ENCODE results near the gene NDUFV3.
"Not testable (repeated sequence)": the region's sequence is repeated elsewhere in the genome, so short reads cannot be mapped to it uniquely, and the experiment has no call there.

The NDUFV3 gene

DNA sequence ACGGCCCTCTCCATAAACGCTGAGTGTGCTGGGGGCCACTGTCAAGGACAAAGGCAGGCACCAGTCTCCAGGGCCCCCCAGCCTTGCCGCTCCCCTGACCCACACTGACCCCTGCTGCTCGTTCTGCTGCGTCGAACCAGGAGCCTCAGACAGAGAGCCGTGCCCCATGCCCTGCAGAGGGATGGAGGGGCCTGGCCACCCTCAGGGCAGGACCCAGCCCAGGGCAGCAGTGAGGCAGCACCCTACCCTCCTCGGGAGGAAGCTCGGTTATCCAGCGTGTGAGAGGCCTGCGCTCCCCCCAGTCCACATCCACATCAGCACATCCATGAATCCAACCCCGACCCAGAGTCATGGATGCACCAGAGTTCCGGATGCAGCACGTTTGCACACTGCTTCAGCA is 28.8 kb upstream of the NDUFV3 start:
- H3K36me3 Mint-ChIP-seq, result peaks cover 77% of the 10 kb centered on the region
- peaks cover 23% of the 10 kb centered on the region for H3K4me1 Mint-ChIP-seq
- H3K9me3 Mint-ChIP-seq, result no peaks in the 10 kb centered on the region
- no peaks in the 10 kb centered on the region for H3K27me3 Mint-ChIP-seq
- ATAC-seq, result no peak
- H3K4me3 Mint-ChIP-seq, result no peak overlapping the region
- peak overlapping the region; percentile 2 for H3K27ac Mint-ChIP-seq

DNA sequence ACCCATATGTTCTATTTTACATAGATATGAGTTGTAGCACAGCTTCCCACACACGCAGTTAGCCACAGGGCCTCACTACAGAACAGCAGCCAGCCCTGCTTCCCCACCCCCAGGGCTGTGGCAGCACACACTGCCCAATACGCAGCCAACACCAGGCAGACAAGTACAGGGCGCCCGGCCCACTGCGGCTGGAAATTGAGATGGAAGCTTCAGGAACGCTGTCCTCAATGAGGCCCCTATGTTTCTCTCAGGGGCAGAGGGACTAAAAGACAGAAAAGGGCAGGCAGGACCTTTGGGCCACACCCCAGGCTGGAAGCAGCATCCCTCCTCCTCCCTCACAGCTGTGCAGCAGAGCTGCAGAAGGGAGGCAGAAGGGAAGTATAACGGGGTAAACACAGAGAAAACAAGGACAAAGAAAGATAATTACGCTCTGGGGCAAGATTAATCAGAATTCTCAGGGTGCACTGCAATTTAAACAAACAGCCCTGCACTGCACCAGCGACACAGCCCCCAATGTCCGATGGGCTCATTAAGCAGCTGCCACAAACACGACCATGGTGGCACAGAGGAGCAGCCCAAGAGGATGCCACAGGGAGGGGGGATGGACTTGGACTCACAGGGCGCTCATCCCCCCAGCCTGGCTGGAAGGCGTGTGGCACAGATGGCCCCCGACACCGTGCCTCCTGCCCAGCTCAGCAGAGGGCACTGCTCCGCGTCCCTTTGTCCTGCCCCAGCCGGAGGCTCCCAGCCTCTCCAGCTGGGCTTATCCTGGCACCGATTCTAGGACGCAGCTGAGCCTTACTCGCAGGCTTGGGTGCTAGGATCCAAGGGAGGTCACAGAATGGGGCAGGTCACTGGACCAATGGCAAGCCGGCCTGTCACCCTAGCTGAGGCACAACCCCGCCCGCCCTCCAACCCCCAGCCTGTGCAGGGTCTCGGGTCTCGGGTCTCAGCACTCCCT is 28.0 kb upstream of the NDUFV3 start:
- H3K27ac Mint-ChIP-seq, result peak overlapping the region; percentile 2
- no peak overlapping the region for H3K4me3 Mint-ChIP-seq
- no peak for ATAC-seq
- peaks cover 80% of the 10 kb centered on the region for H3K36me3 Mint-ChIP-seq
- H3K4me1 Mint-ChIP-seq, result peaks cover 23% of the 10 kb centered on the region
- H3K27me3 Mint-ChIP-seq, result no peaks in the 10 kb centered on the region
- H3K9me3 Mint-ChIP-seq, result no peaks in the 10 kb centered on the region

DNA sequence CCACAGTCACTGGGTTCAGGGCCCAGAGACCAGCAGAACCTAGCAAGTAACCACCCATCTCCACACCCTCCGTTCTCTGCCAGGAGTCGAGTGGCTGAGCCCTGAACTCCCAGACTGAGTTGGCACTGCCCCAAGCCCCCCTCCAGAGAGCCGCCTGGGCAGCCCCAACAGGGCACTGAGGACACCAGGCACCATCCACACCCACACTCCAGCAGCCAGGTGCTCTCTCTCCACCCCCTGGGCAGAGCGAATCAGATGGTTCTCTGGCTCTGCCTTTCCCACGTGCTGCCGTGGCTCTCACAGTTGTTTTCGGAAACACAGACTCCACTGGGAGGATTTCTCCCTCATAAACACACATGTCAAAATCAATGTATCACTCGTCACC is 27.3 kb upstream of the NDUFV3 start:
- Mint-ChIP-seq H3K27ac (no peak overlapping the region), H3K9me3 (no peaks in the 10 kb centered on the region), H3K36me3 (peaks cover 76% of the 10 kb centered on the region), H3K4me3 (no peak overlapping the region), H3K4me1 (peaks cover 23% of the 10 kb centered on the region), H3K27me3 (no peaks in the 10 kb centered on the region)
- no peak for ATAC-seq

DNA sequence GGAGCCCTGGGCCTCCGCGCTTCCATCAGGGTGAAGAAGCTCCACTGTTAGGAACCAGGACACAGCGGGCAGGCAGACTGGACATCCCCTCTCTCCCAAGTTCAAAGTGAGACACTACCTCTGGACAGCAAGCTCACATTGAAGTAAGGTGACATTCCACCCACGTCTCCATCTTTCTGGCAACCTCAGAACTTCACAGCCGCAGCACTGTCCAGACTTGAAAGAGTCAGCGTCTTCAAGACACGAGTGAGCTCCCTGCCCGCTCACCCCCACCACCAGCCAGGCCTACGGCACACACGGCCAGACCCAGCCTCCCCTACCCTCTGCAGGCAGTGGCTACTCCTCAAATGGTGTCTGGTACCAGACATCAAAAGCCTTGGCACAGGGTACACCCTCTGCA is 24.9 kb upstream of the NDUFV3 start:
- no peak for ATAC-seq
- H3K4me3 Mint-ChIP-seq, result no peak overlapping the region
- no peaks in the 10 kb centered on the region for H3K27me3 Mint-ChIP-seq
- H3K36me3 Mint-ChIP-seq, result peaks cover 64% of the 10 kb centered on the region
- H3K9me3 Mint-ChIP-seq, result no peaks in the 10 kb centered on the region
- H3K27ac Mint-ChIP-seq, result no peak overlapping the region
- H3K4me1 Mint-ChIP-seq, result peaks cover 18% of the 10 kb centered on the region

DNA sequence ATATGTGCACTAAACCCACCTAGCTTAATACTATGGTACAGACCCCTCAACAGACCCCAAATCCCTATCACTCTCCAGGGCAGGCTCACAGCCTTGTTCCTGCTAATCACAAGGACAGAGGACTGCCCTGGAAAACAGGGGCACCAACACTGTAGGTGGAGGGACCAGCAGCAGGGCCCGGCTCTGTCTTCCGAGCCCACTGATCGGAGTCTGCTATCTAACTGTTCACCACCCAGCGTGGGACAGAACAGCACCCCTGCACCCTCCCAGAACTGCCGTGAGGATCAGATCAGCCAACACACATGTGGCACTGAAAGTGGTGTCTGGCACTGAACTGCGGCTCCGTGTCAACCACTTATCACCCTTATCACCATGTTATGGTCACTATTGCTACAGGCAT is 20.0 kb upstream of the NDUFV3 start:
- no peak for ATAC-seq
- Mint-ChIP-seq H3K27me3 (no peaks in the 10 kb centered on the region), H3K9me3 (no peaks in the 10 kb centered on the region), H3K36me3 (peaks cover 45% of the 10 kb centered on the region), H3K4me3 (no peak overlapping the region), H3K27ac (no peak overlapping the region), H3K4me1 (peaks cover 5% of the 10 kb centered on the region)

DNA sequence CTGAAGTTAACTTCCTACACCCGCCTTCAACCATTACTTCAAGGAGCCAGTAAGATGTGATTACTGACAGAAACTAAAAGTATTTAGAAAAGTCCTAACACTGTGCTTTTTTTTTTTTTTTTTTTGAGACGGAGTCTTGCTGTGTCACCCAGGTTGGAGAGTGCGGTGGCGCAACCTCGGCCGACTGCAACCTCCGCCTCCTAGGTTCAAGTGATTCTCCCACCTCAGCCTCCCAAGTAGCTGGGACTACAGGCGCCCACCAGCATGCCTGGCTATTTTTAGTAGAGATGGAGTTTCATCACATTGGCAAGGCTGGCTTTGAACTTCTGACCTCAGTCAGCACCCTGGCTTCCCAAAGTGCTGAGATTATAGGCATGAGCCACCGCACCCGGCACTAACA is 17.3 kb upstream of the NDUFV3 start:
- not testable (repeated sequence) for H3K9me3 Mint-ChIP-seq, ATAC-seq, H3K27me3 Mint-ChIP-seq, H3K4me3 Mint-ChIP-seq, H3K27ac Mint-ChIP-seq
- H3K36me3 Mint-ChIP-seq, result peaks cover 25% of the 10 kb centered on the region
- peaks cover 26% of the 10 kb centered on the region for H3K4me1 Mint-ChIP-seq

DNA sequence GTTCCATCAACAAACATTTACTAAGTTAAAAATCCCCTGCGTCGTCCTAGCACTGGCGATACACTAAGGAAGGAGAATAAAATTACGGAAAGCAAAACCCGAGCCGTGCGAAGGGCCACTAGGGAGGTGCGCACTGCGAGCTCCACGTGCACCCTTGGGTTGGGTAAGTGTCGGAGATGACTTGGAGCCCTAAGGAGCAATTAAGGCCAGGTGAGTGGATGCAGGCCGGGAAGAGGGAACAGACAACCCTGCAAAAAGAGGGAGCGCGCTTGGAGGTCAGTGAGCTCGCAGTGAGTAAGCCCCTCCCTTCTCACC is 14.5 kb upstream of the NDUFV3 start:
- H3K36me3 Mint-ChIP-seq, result peaks cover 15% of the 10 kb centered on the region
- H3K27ac Mint-ChIP-seq, result peak overlapping the region; percentile 98
- peak overlapping the region; percentile 87 for H3K4me3 Mint-ChIP-seq
- H3K9me3 Mint-ChIP-seq, result no peaks in the 10 kb centered on the region
- peaks cover 28% of the 10 kb centered on the region for H3K4me1 Mint-ChIP-seq
- no peaks in the 10 kb centered on the region for H3K27me3 Mint-ChIP-seq
- peak; percentile 45 for ATAC-seq

DNA sequence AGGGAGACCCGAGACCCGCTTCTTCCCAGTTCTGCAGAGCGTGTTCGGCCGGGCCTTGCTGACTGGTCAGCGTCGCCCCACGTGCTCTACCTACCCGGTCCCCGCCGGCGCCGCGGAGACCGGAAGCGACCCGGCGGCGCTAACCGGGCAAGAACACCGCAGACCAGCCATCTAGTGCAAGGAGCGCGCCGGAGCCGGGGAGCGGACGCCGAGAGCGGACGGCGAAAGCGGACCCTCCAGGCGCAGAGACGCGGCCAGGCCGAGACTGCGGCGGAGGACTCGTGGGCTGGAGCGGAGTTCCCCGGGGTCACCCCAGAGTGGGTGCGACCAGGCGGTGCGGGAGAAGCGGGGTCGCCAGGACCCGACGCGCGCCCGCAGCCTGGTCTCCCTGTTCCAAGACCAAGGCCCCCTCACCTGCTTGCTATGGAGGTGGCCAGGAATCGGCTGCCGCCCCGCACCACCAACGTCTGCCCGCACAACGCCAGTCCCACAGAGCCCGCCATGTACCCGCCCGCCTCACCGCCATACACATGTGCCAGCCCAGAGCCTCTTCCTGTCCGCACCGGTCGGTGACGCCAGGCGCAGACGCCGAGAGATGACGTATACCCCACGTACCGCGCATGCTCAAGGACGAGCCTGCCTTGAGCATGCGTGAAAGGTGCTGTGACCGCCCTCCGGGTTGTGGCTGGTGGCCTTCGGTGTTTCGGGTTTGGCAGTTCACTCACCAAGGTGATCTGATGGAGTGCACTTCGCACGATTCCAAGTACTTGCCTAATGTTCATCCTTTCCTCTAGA is 13.9 kb upstream of the NDUFV3 start, which contains the start of gene WDR4:
Gene WDR4 (minus strand): TSS at position 547 of the 795 bp plus-strand sequence. CDS start 44 bp downstream, at position 503.
- no peaks in the 10 kb centered on the region for H3K27me3 Mint-ChIP-seq
- H3K27ac Mint-ChIP-seq, result peak within 1 kb of the TSS; percentile 98
- H3K9me3 Mint-ChIP-seq, result no peaks in the 10 kb centered on the region
- H3K4me3 Mint-ChIP-seq, result peak within 1 kb of the TSS; percentile 87
- peaks cover 14% of the 10 kb centered on the region for H3K36me3 Mint-ChIP-seq
- peaks cover 28% of the 10 kb centered on the region for H3K4me1 Mint-ChIP-seq
- ATAC-seq, result peak; percentile 98

DNA sequence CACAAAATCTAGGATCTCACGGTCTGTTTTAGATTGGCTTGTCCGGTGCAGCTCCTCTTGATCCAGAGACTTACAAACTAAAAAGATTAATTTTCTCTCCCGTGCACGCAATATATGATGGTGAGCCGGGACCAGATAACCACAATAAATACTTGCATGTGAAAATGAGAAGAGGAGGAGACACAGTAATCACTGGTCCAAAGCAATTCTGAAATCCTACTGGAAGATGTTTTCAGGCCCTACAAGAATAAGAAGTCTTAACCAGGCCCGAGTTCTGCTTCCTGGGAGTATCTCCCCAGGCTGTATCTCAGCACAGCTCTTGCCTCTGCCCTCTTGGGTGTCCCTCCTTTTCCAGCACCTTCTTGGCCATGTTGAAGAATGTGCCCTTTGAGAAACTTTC is 12.8 kb upstream of the NDUFV3 start:
- Mint-ChIP-seq H3K9me3 (no peaks in the 10 kb centered on the region), H3K27ac (peak overlapping the region; percentile 98), H3K36me3 (peaks cover 13% of the 10 kb centered on the region), H3K4me1 (peaks cover 28% of the 10 kb centered on the region), H3K27me3 (no peaks in the 10 kb centered on the region), H3K4me3 (peak overlapping the region; percentile 87)
- no peak for ATAC-seq

DNA sequence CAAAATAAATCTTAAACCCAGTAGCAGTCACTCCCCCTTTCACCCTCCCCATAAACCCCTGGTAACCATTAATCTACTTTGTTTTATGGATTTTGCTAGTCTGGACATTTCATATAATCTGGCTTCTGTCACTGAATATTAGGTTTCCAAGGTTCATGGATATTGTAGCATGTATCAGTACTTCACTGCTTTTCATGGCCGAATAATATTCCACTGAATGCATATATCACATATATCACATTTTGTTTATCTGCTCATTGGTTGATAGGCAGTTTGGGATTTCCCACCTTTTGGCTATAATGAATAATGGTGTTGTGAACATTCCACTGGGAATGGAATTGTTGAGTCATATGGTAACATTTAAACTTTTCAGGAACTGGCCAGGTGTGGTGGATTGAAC is 9.2 kb upstream of the NDUFV3 start:
- Mint-ChIP-seq H3K27ac (no peak overlapping the region), H3K4me3 (no peak overlapping the region), H3K9me3 (no peaks in the 10 kb centered on the region), H3K4me1 (peaks cover 16% of the 10 kb centered on the region), H3K27me3 (no peaks in the 10 kb centered on the region), H3K36me3 (peaks cover 6% of the 10 kb centered on the region)
- ATAC-seq, result no peak

DNA sequence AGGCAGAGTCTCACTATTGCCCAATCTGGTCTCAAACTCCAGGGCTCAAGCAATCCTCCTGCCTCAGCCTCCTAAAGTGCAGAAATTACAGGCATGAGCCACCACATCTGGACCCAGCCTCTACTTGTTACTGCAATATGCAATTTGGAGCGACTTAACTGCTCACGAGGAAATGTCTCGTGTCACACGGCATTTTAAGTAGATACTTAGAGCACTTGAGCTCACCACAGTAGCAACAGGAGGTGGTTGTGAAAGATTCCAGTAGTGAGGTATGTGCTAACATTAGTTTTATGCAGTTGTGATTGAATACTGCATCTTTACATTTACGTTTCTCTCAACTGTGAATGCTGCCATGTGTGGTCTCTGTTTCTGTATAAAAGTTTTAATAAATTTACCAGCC is 5.8 kb upstream of the NDUFV3 start:
- Mint-ChIP-seq H3K27ac (no peak overlapping the region), H3K36me3 (peaks cover 6% of the 10 kb centered on the region), H3K4me3 (no peak overlapping the region), H3K4me1 (peaks cover 2% of the 10 kb centered on the region), H3K9me3 (no peaks in the 10 kb centered on the region), H3K27me3 (no peaks in the 10 kb centered on the region)
- no peak for ATAC-seq

DNA sequence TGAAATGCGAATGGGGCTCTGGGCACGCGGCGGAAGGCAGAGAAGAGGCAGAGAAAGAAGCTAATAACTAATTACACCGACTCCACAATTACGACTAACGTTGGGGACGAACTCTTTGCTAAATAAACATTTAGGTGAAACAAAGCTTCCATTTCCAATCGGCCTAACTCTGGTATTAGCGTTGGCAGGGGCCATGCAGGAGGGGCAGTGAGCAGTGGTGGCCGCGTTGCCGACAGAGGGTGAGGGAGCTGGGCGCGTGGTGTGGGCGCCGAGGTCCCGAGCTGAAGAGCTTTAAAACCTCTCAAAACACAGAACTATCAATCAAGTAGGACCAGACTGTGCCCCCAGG is 553 bp upstream of the NDUFV3 start:
- Mint-ChIP-seq H3K27ac (peak overlapping the region; percentile 89), H3K4me1 (peaks cover 6% of the 10 kb centered on the region), H3K4me3 (peak overlapping the region; percentile 92), H3K27me3 (no peaks in the 10 kb centered on the region), H3K9me3 (no peaks in the 10 kb centered on the region), H3K36me3 (peaks cover 8% of the 10 kb centered on the region)
- ATAC-seq, result no peak

DNA sequence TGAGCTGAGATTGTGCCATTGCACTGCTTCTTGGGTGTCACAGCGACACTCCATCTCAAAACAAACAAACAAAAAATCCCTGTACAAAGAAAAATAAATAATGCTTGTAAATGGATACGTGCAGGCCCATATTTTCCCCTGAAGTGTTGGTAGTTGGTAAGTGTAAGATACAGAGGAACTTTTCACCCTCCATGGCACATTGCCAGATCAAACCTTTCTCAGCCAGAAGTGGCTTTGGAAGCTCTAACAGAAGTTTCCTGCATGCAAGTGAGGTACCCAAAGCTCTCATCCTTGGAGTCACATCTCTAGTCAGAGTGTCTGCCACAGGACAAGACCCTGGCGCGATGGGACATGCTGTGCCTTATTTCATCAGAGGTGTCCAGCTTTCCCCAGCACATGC is 7.3 kb downstream of the NDUFV3 start:
- no peak for ATAC-seq
- Mint-ChIP-seq H3K36me3 (peaks cover 42% of the 10 kb centered on the region), H3K27ac (no peak overlapping the region)

DNA sequence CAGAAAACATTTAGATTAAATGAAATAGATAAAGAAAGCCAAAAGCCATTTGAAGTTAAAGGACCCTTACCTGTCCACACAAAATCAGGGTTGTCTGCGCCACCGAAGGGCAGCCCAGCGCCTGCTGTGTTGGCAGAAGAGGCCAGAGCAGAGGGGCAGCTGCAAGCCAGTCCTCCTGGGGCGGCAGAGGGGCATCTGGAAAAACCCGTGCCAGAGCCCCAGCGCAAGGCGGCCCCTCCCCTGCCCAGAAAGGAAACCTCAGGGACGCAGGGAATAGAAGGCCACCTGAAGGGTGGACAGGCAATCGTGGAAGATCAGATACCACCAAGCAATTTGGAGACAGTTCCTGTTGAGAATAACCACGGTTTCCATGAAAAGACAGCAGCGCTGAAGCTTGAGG is 10.7 kb downstream of the NDUFV3 start:
- peaks cover 37% of the 10 kb centered on the region for H3K36me3 Mint-ChIP-seq
- no peak overlapping the region for H3K4me3 Mint-ChIP-seq
- no peaks in the 10 kb centered on the region for H3K27me3 Mint-ChIP-seq
- ATAC-seq, result no peak
- H3K4me1 Mint-ChIP-seq, result no peaks in the 10 kb centered on the region
- peaks cover 2% of the 10 kb centered on the region for H3K9me3 Mint-ChIP-seq
- H3K27ac Mint-ChIP-seq, result no peak overlapping the region

More for the DNA sequence above, 7.3 kb downstream of the NDUFV3 start:
- H3K4me3 Mint-ChIP-seq, result no peak overlapping the region
- no peaks in the 10 kb centered on the region for H3K9me3 Mint-ChIP-seq
- peaks cover 8% of the 10 kb centered on the region for H3K4me1 Mint-ChIP-seq
- no peaks in the 10 kb centered on the region for H3K27me3 Mint-ChIP-seq

DNA sequence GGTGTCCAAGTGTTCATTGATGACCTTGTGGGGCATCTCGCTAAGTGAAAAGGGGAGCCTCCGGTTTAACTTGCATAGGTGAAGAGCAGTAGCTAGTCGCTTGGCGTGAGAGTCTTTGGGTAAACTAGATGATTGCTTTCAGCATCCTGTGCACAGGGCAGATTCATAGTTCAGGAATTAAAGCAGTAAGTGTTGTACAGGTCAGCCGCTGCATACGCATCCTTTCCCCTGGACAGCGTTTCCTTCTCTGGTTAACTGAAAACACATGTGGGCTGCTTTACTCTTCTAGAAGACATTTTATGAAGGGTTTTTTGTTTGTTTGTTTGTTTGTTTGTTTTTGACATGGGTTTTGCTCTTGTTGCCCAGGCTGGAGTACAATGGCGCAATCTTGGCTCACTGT is 12.1 kb downstream of the NDUFV3 start:
- H3K4me1 Mint-ChIP-seq, result no peaks in the 10 kb centered on the region
- peaks cover 38% of the 10 kb centered on the region for H3K36me3 Mint-ChIP-seq
- H3K27ac Mint-ChIP-seq, result no peak overlapping the region
- no peak overlapping the region for H3K4me3 Mint-ChIP-seq
- H3K9me3 Mint-ChIP-seq, result peaks cover 2% of the 10 kb centered on the region
- no peaks in the 10 kb centered on the region for H3K27me3 Mint-ChIP-seq
- no peak for ATAC-seq

DNA sequence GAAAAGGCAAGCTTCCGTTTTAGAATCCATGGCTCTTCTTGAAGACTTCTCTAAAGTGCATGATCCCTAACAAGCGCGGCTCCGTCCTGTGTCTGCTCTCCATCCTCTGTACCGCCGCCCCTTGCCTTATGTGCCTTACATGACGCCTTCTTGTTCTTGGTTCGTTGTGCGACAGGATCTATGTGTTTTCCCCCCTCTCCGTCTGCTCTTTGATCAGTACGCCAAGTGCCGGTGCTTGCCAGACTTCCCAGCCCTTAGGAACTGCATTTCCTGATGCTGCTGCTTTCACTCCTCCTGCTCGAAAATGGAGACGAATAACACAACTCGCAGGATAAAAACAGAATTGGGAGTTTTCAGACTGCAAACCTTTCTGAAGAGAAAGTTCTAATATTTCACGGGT is 13.1 kb downstream of the NDUFV3 start:
- Mint-ChIP-seq H3K27me3 (no peaks in the 10 kb centered on the region), H3K27ac (no peak overlapping the region), H3K9me3 (peaks cover 2% of the 10 kb centered on the region), H3K4me3 (no peak overlapping the region), H3K4me1 (no peaks in the 10 kb centered on the region), H3K36me3 (peaks cover 42% of the 10 kb centered on the region)
- ATAC-seq, result no peak
